HEK293T (cell line): ENCODE measurements around the gene DNPH1.

Experiments used
- CTCF ChIA-PET: fragments of 350-600 bp; formaldehyde crosslinking; extraction: SDS; loops from one replicate; lab custom pipeline; 2021; ENCODE audit warnings: antibody characterized with exemption, inconsistent platforms; lab: Yijun Ruan, JAX
- POLR2A ChIA-PET: fragments of 350-600 bp; formaldehyde crosslinking; extraction: SDS; loops from one replicate; lab custom pipeline; 2020; ENCODE audit warnings: antibody characterized with exemption, inconsistent platforms; lab: Yijun Ruan, JAX
- DNase-seq: peaks from one replicate; pipeline ENCODE4 v3.0.0; 2012; ENCODE audit warnings: mixed read lengths; ENCODE audit errors: extremely low spot score
- ARNT ChIP-seq: fragments of 450-650 bp; IDR thresholded peaks from 2 replicates; pipeline ENCODE4 v1.6.1; 2017; ENCODE audit warnings: mild to moderate bottlenecking
- BHLHE40 ChIP-seq: fragments of 450-650 bp; IDR thresholded peaks from 2 replicates; pipeline ENCODE4 v1.6.1; 2016; ENCODE audit warnings: mild to moderate bottlenecking, moderate library complexity, borderline replicate concordance
- CTBP1 ChIP-seq: fragments of 450-650 bp; IDR thresholded peaks from 2 replicates; pipeline ENCODE4 v1.6.1; 2016; ENCODE audit warnings: borderline replicate concordance
- ELF4 ChIP-seq: fragments of 450-650 bp; IDR thresholded peaks from 2 replicates; pipeline ENCODE4 v1.6.1; 2017; ENCODE audit warnings: antibody characterized with exemption
- FOXA1 ChIP-seq: fragments of 450-650 bp; IDR thresholded peaks from 2 replicates; pipeline ENCODE4 v1.6.1; 2016; ENCODE audit warnings: mild to moderate bottlenecking
- FOXK2 ChIP-seq: fragments of 450-650 bp; IDR thresholded peaks from 2 replicates; pipeline ENCODE4 v1.6.1; 2016; ENCODE audit warnings: mild to moderate bottlenecking
- FOXM1 ChIP-seq: fragments of 450-650 bp; IDR thresholded peaks from 2 replicates; pipeline ENCODE4 v1.6.1; 2017; ENCODE audit warnings: mild to moderate bottlenecking, borderline replicate concordance
- HDGF ChIP-seq: fragments of 450-650 bp; IDR thresholded peaks from 2 replicates; pipeline ENCODE4 v1.6.1; 2017; ENCODE audit warnings: antibody characterized with exemption, borderline replicate concordance
- L3MBTL2 ChIP-seq: fragments of 450-650 bp; conservative IDR thresholded peaks from 2 replicates; pipeline ENCODE4 v1.6.1; 2016; ENCODE audit warnings: mild to moderate bottlenecking
- LEF1 ChIP-seq: fragments of 450-650 bp; IDR thresholded peaks from 2 replicates; pipeline ENCODE4 v1.6.1; 2017; ENCODE audit warnings: mild to moderate bottlenecking, borderline replicate concordance
- NFRKB ChIP-seq: fragments of 450-650 bp; IDR thresholded peaks from 2 replicates; pipeline ENCODE4 v1.6.1; 2016; ENCODE audit warnings: mild to moderate bottlenecking, moderate library complexity
- SP1 ChIP-seq: fragments of 450-650 bp; IDR thresholded peaks from 2 replicates; pipeline ENCODE4 v1.6.1; 2017
- SUZ12 ChIP-seq: fragments of 450-650 bp; IDR thresholded peaks from 2 replicates; pipeline ENCODE4 v1.6.1; 2016; ENCODE audit warnings: mild to moderate bottlenecking
- TARDBP ChIP-seq: fragments of 450-650 bp; IDR thresholded peaks from 2 replicates; pipeline ENCODE4 v1.6.1; 2016
- ZNF384 ChIP-seq: fragments of 450-650 bp; IDR thresholded peaks from 2 replicates; pipeline ENCODE4 v1.6.1; 2016
- TF ChIP-seq, protein P1 (sequence below): fragments of 450-650 bp; IDR thresholded peaks from 2 replicates; pipeline ENCODE4 v1.6.1; 2016

DNPH1 gene

DNA sequence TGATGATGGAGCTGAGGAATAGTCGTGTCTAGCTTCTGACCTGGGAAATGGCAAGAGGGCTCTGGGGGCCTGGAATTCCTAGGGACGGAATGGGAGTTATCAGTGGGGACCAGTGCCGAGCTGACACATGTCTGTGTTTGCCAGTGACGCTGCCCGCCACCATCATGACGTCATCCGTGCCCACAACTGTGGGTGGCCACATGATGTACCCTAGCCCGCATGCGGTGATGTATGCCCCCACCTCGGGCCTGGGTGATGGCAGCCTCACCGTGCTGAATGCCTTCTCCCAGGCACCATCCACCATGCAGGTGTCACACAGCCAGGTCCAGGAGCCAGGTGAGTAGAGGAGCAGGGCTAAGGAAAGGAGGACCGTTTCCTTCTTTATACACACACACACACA is 51.1 kb downstream of the DNPH1 start:
- TF ChIP-seq, protein P1, sequence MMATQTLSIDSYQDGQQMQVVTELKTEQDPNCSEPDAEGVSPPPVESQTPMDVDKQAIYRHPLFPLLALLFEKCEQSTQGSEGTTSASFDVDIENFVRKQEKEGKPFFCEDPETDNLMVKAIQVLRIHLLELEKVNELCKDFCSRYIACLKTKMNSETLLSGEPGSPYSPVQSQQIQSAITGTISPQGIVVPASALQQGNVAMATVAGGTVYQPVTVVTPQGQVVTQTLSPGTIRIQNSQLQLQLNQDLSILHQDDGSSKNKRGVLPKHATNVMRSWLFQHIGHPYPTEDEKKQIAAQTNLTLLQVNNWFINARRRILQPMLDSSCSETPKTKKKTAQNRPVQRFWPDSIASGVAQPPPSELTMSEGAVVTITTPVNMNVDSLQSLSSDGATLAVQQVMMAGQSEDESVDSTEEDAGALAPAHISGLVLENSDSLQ: no peak
- TF ChIP-seq NFRKB (no peak), FOXA1 (no peak)
- ChIA-PET POLR2A (no interaction called here), CTCF (interaction anchor here (0.6 kb wide), 1 partner anchor 631 kb away, joined by 3 read pairs; no protein-coding TSS in a partner anchor)
- DNase-seq: no peak

DNA sequence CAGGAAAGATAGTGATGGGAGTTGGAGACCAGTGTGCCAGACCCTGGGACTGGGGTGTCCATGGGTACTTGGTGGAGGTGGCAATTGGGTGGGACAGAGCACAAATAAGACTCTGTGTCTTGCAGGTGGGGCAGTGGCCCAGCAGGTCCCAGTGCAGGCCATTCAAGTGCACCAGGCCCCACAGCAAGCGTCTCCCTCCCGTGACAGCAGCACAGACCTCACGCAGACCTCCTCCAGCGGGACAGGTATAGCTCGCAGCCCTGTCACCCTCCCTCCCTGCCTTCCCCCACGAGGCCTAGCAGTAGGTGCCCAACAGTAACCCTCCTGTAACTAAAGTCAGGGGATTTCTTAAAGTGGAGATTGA is 52.9 kb downstream of the DNPH1 start:
- no peak for DNase-seq
- no peak for TF ChIP-seq FOXA1
- no peak for TF ChIP-seq SP1
- no peak for TF ChIP-seq ELF4
- no peak for TF ChIP-seq SUZ12
- no peak for TF ChIP-seq CTBP1
- TF ChIP-seq HDGF: no peak
- no peak for TF ChIP-seq TARDBP
- TF ChIP-seq ARNT: no peak
- TF ChIP-seq FOXM1: no peak
- TF ChIP-seq LEF1: no peak
- TF ChIP-seq, protein P1: no peak
- TF ChIP-seq NFRKB: no peak
- TF ChIP-seq ZNF384: no peak
- TF ChIP-seq L3MBTL2: no peak
- no peak for TF ChIP-seq FOXK2
- no peak for TF ChIP-seq BHLHE40
- CTCF ChIA-PET: no interaction called here
- POLR2A ChIA-PET: no interaction called here

DNA sequence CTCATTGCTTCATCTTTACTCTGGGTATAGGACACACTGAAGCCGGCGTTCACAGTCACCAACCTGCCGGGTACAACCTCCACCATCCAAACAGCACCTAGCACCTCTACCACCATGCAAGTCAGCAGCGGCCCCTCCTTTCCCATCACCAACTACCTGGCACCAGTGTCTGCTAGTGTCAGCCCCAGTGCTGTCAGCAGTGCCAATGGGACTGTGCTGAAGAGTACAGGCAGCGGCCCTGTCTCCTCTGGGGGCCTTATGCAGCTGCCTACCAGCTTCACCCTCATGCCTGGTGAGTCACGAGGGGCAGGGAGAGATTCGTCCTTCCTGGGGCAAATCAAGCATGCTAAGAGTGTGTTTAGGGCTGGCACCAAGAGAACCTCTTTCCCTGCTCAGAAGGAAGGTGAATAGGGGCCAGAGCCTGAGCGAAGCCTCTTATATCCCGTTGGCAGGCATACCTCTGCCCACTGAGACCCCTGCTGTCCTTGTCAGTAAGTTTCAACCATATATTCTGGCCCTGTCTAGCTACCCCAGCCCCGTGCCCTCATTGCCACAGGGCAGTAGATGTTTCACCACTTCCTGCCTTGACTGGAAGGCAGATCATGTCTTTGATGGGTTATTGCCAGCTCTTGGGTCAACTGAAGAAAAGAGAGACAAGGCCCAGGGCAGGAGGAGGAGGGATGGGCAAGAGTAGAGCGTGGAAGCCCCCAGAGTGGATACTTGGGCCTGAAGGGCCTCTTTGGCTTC is 53.4 kb downstream of the DNPH1 start:
- TF ChIP-seq L3MBTL2 (no peak), SP1 (no peak), NFRKB (no peak), ARNT (no peak), FOXA1 (no peak), FOXK2 (no peak), CTBP1 (no peak)
- TF ChIP-seq, protein P1: no peak
- POLR2A ChIA-PET: no interaction called here
- CTCF ChIA-PET: no interaction called here
- no peak for DNase-seq
